ENCODE data around the gene MRGPRD.

DNA sequence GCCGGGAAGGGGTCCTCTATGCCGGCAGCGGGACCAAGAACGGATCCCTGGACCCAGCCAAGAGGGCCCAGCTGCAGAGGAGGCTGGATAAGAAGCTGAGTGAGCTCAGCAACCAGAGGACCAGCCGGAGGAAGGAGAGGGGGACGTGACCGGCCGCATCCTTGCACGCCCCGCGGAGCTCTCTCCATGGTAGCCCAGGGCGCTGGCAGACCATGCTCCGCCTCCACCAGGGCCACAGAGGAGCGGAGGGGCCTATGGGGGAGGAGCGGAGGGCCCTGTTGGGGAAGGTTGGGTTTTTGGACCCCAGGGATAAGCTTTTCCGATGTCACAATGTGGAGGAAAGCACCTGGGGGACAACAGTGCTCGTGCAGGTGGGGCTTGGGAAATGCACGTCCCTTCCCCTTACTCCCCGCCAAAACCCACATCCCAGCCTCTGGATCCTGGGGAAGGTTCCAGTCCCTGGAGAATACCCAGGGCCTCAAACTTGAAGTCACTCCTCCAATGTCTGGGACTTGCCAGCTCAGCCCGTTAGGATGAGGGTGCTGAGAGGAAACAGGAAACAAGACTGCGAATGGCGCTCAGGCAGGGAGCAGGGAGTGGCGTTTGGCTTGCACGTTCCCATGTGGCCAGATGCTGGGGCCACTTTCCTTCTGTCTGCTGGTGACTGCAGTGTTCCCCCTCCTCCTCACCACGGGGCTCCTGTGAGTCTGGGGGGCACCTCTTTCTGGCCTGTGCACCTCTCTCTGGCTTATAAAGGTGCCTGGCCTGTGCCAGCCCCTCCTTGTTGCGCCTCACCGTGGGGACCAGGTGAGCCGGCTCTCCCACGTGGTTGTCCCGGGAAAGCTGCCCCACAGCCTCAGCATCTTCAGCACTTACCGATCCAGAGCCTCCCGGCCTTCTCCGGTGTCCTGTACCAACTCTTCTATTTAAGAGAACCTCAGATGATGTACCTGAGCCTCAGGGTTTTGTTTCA, 40.9 kb downstream of the MRGPRD start:
- no peak for TF ChIP-seq EZH2 (IDR thresholded peaks at IDR 0.05; ENCODE audit: low read depth)
- TF ChIP-seq, protein P1, sequence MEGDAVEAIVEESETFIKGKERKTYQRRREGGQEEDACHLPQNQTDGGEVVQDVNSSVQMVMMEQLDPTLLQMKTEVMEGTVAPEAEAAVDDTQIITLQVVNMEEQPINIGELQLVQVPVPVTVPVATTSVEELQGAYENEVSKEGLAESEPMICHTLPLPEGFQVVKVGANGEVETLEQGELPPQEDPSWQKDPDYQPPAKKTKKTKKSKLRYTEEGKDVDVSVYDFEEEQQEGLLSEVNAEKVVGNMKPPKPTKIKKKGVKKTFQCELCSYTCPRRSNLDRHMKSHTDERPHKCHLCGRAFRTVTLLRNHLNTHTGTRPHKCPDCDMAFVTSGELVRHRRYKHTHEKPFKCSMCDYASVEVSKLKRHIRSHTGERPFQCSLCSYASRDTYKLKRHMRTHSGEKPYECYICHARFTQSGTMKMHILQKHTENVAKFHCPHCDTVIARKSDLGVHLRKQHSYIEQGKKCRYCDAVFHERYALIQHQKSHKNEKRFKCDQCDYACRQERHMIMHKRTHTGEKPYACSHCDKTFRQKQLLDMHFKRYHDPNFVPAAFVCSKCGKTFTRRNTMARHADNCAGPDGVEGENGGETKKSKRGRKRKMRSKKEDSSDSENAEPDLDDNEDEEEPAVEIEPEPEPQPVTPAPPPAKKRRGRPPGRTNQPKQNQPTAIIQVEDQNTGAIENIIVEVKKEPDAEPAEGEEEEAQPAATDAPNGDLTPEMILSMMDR (conservative IDR thresholded peaks at IDR 0.05) = no peak

Data from PC-9 (cell line).